Transverse colon (tissue), 3 donors: ENCODE measurements around the gene UBALD1.

Experiments used
- CTCF ChIP-seq, 5 experiments: fragments of 200-600 bp in 3 of 5; fragments of 450-650 bp in 2 of 5; sonication (generic) in 3 of 5; IDR thresholded peaks; 1 replicate in 2 of 5; 2 replicates in 3 of 5; pipeline ENCODE4 v1.5.1; 2016 to 2017; ENCODE audit warnings: antibody characterized with exemption in 5 of 5, inconsistent platforms in 3 of 5, mild to moderate bottlenecking in 2 of 5, moderate library complexity in 1 of 5
- EP300 ChIP-seq: sonication (generic); formaldehyde crosslinking; IDR thresholded peaks from one replicate; pipeline ENCODE4 v1.6.1; 2017; ENCODE audit warnings: antibody characterized with exemption, low read depth

- TF ChIP-seq CTCF (IDR thresholded peaks at IDR 0.05), result peak in 4 of 5 experiments; percentile 11 to 43 (median 30)
- peak; percentile 61 for TF ChIP-seq EP300
These were observed 1.5 kb upstream of the UBALD1 start for GRCh38 chr16:4616047-4616811.
